Measurements from ENCODE around the gene LRRC59. TPM values are rescaled to one million over a fixed set of nuclear protein-coding genes. Genes with fewer than 3 reads are reported as not detected.

Gene LRRC59
- total and polyA plus RNA-seq, 2 donors, result 48.3 to 62.5 TPM

Small RNAs within 50 kb of the gene (small RNA-seq; reads per million reads assigned to genes)
- gene RF00019, result not detected

Other genes with a start within 250 kb of the LRRC59 start
- 16.6 TPM for gene PPP1R9B, start 246.8 kb downstream of the LRRC59 start, total RNA-seq
- gene PPP1R9B, start 246.8 kb downstream of the LRRC59 start, polyA plus RNA-seq, result 29.6 TPM
- gene SGCA, start 231.5 kb downstream of the LRRC59 start, total RNA-seq, result 15.4 TPM
- gene SGCA, start 231.5 kb downstream of the LRRC59 start, polyA plus RNA-seq, result 89.1 TPM
- gene COL1A1, start 195.9 kb downstream of the LRRC59 start, total RNA-seq, result 5,262 TPM
- gene COL1A1, start 195.9 kb downstream of the LRRC59 start, polyA plus RNA-seq, result 802 TPM
- gene TMEM92, start 123.1 kb downstream of the LRRC59 start, total RNA-seq, result 1.0 TPM
- 2.5 TPM for gene TMEM92, start 123.1 kb downstream of the LRRC59 start, polyA plus RNA-seq
- gene XYLT2, start 51.4 kb downstream of the LRRC59 start, total RNA-seq, result 17.6 TPM
- gene XYLT2, start 51.4 kb downstream of the LRRC59 start, polyA plus RNA-seq, result 27.8 TPM
- gene MRPL27, start 24.3 kb downstream of the LRRC59 start, total RNA-seq, result 38.6 TPM
- 99.6 TPM for gene MRPL27, start 24.3 kb downstream of the LRRC59 start, polyA plus RNA-seq
- gene EME1, start 24.3 kb downstream of the LRRC59 start, total RNA-seq, result 2.7 TPM
- 0.29 TPM for gene EME1, start 24.3 kb downstream of the LRRC59 start, polyA plus RNA-seq
- 23.2 TPM for gene ACSF2, start 28.7 kb upstream of the LRRC59 start, total RNA-seq
- gene ACSF2, start 28.7 kb upstream of the LRRC59 start, polyA plus RNA-seq, result 32.6 TPM
- 0.32 TPM for gene CHAD, start 71.4 kb upstream of the LRRC59 start, total RNA-seq
- gene CHAD, start 71.4 kb upstream of the LRRC59 start, polyA plus RNA-seq, result not detected
- gene RSAD1, start 81.3 kb upstream of the LRRC59 start, total RNA-seq, result 17.0 TPM
- 29.2 TPM for gene RSAD1, start 81.3 kb upstream of the LRRC59 start, polyA plus RNA-seq
- gene MYCBPAP, start 110.9 kb upstream of the LRRC59 start, total RNA-seq, result 1.3 TPM
- 0.23 TPM for gene MYCBPAP, start 110.9 kb upstream of the LRRC59 start, polyA plus RNA-seq
- 4.4 TPM for gene EPN3, start 135.2 kb upstream of the LRRC59 start, total RNA-seq
- gene EPN3, start 135.2 kb upstream of the LRRC59 start, polyA plus RNA-seq, result 5.6 TPM
- 32.5 TPM for gene SPATA20, start 149.7 kb upstream of the LRRC59 start, total RNA-seq
- gene SPATA20, start 149.7 kb upstream of the LRRC59 start, polyA plus RNA-seq, result 32.6 TPM
- gene CACNA1G, start 163.2 kb upstream of the LRRC59 start, total RNA-seq, result 6.6 TPM
- gene CACNA1G, start 163.2 kb upstream of the LRRC59 start, polyA plus RNA-seq, result 0.15 TPM
- 6.9 TPM for gene ABCC3, start 237.4 kb upstream of the LRRC59 start, total RNA-seq
- gene ABCC3, start 237.4 kb upstream of the LRRC59 start, polyA plus RNA-seq, result 13.4 TPM